Aorta (tissue), 5 donors: ENCODE measurements around the gene XDH. TPM values are rescaled to one million over a fixed set of nuclear protein-coding genes. Genes with fewer than 3 reads are reported as not detected.

ENCODE experiments used
- ATAC-seq: fragments of 200-7000 bp; cut with Tn5 transposase; one replicate; pipeline ENCODE4 v1.9.1; 2022; ENCODE audit warnings: moderate library complexity; ENCODE audit not compliant: low FRiP score
- DNase-seq, 2 donors: peaks; one replicate each; pipeline ENCODE4 v3.0.0-alpha.2; 2020
- H3K27ac ChIP-seq, 2 donors: one replicate each; pipeline ENCODE4 v1.5.1; 2013; ENCODE audit warnings: low read length in 2 of 2, mild to moderate bottlenecking in 2 of 2, moderate library complexity in 2 of 2, control low read depth in 1 of 2, inconsistent platforms in 1 of 2, low read depth in 1 of 2
- H3K27me3 ChIP-seq, 2 donors: one replicate each; pipeline ENCODE4 v1.6.1; 2013; ENCODE audit warnings: control low read depth in 1 of 2, low read length in 1 of 2, mild to moderate bottlenecking in 1 of 2, moderate library complexity in 1 of 2; ENCODE audit not compliant: insufficient read depth in 2 of 2, control insufficient read depth in 1 of 2
- H3K36me3 ChIP-seq, 2 donors: one replicate each; pipeline ENCODE4 v1.6.1; 2013; ENCODE audit warnings: control low read depth in 1 of 2, low read length in 1 of 2, mild to moderate bottlenecking in 1 of 2; ENCODE audit not compliant: insufficient read depth in 2 of 2, control insufficient read depth in 1 of 2
- H3K4me1 ChIP-seq, 2 donors: one replicate each; pipeline ENCODE4 v1.6.1; 2013; ENCODE audit warnings: low read length in 2 of 2, control low read depth in 1 of 2, mild to moderate bottlenecking in 1 of 2, moderate library complexity in 1 of 2; ENCODE audit not compliant: insufficient read depth in 2 of 2, control insufficient read depth in 1 of 2
- H3K4me3 ChIP-seq, 2 donors: one replicate each; pipeline ENCODE4 v1.5.1; 2013; ENCODE audit warnings: low read length in 2 of 2, control low read depth in 1 of 2, mild to moderate bottlenecking in 1 of 2
- H3K9me3 ChIP-seq: one replicate; pipeline ENCODE4 v1.6.1; 2013; ENCODE audit warnings: mild to moderate bottlenecking, low read length; ENCODE audit not compliant: control insufficient read depth
- WGBS, 2 donors: extraction: QIAGEN DNeasy Blood & Tissue Kit; methylation state at CpG; one replicate each; pipeline ENCODE4 v1.1.7; 2013; 5-methylcytosine and 5-hydroxymethylcytosine counted together
- intact Hi-C, 2 donors: fragments of 100-400 bp; cut with DNase I; formaldehyde crosslinking; loops; one replicate each; pipeline versions ENCODE4 v1.14.2 to v1.15.0; 2022
- polyA plus RNA-seq, 2 donors: library from polyadenylated mRNA; stranded (reverse); fragments of 200-250 nt; gene quantifications; one replicate each; pipeline ENCODE4 v1.2.3, GENCODE V29; 2013
- total RNA-seq, 2 donors: library from RNA; stranded (reverse); fragmentation: NEBNext Ultra II Directional; extraction: Animal tissue kit (Norgen Biotek cat#: 25700); gene quantifications; one replicate each; pipeline ENCODE4 v1.2.1, GENCODE V29; 2021
- donor health status: healthy with polysubstance abuse.
- donor health status: Bipolar disorder and iron deficiency.
- donor health status: DM: no; HTN: no; CAD: no.
- donor health status: DM: no; HTN: no; CAD: no.
- donor health status: DM: yes; HTN: yes; CAD: no.

The XDH gene
- total and polyA plus RNA-seq, 4 donors = 0.03 to 5.0 TPM; not detected in 2

- Histone ChIP-seq H3K27me3 (no peaks in the 10 kb centered on the region), H3K4me1 (no peaks in the 10 kb centered on the region), H3K36me3 (no peaks in the 10 kb centered on the region), H3K27ac (no peak overlapping the region), H3K4me3 (no peak overlapping the region), H3K9me3 (no peaks in the 10 kb centered on the region)
- WGBS, 2 donors = 79 to 81% methylated on average over 5 of the region's 5 CpGs
- intact Hi-C loops = no loop called here
- no peak for DNase-seq
- ATAC-seq = no peak
Measured at GRCh38 chr2:31429759-31430438, 15.4 kb upstream of the XDH start.

DNA sequence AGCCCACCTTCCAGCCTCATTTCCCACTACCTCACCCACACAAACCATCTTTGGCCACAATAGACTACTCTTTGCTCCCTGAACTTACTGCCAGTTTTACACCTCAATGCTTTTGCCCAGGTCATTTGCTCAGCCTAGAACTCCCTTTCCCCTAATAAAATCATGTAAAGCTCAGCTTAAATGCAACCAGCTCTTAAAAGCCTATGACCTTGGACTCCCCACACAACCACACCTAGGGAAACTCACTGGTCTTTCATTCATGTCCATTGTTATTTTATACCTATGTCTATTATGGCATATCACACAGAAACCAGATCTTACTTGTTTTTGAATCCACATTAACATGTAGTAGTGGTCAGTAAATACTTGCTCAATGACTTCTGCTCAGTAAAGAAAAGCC, 14.5 kb upstream of the XDH start:
- Histone ChIP-seq H3K4me1 (no peaks in the 10 kb centered on the region), H3K36me3 (no peaks in the 10 kb centered on the region), H3K9me3 (no peaks in the 10 kb centered on the region), H3K4me3 (no peak overlapping the region), H3K27me3 (no peaks in the 10 kb centered on the region), H3K27ac (no peak overlapping the region)
- DNase-seq (no peak), ATAC-seq (no peak)
- intact Hi-C loops = no loop called here

- no peaks in the 10 kb centered on the region for H3K4me1 ChIP-seq
- no peaks in the 10 kb centered on the region for H3K27me3 ChIP-seq
- 77 to 83% methylated on average over 4 of the region's 4 CpGs for WGBS, 2 donors
- DNase-seq (no peak), ATAC-seq (no peak)
- no peak overlapping the region for H3K4me3 ChIP-seq
- no peak overlapping the region for H3K27ac ChIP-seq
- H3K36me3 ChIP-seq = no peaks in the 10 kb centered on the region
- intact Hi-C loops = no loop called here
- no peaks in the 10 kb centered on the region for H3K9me3 ChIP-seq
Measured at GRCh38 chr2:31428001-31428418, 13.5 kb upstream of the XDH start.

- intact Hi-C loops = no loop called here
- Histone ChIP-seq H3K27ac (no peak overlapping the region), H3K36me3 (no peaks in the 10 kb centered on the region), H3K4me1 (no peaks in the 10 kb centered on the region), H3K4me3 (no peak overlapping the region), H3K27me3 (no peaks in the 10 kb centered on the region), H3K9me3 (no peaks in the 10 kb centered on the region)
- DNase-seq (no peak), ATAC-seq (no peak)
- 90% methylated on average over 8 of the region's 8 CpGs for WGBS, 2 donors
Measured at GRCh38 chr2:31426096-31426495, 11.6 kb upstream of the XDH start.

GRCh38 chr2:31421634-31422033, 7.1 kb upstream of the XDH start:
- no peaks in the 10 kb centered on the region for H3K36me3 ChIP-seq
- intact Hi-C loops = no loop called here
- H3K4me3 ChIP-seq = no peak overlapping the region
- 89 to 90% methylated on average over 3 of the region's 3 CpGs for WGBS, 2 donors
- no peak for DNase-seq
- peaks cover 3% of the 10 kb centered on the region for H3K9me3 ChIP-seq
- H3K27me3 ChIP-seq = no peaks in the 10 kb centered on the region
- ATAC-seq = no peak
- H3K27ac ChIP-seq = no peak overlapping the region
- no peaks in the 10 kb centered on the region for H3K4me1 ChIP-seq

GRCh38 chr2:31420936-31421335, 6.4 kb upstream of the XDH start:
- DNase-seq (no peak), ATAC-seq (no peak)
- intact Hi-C loops = no loop called here
- H3K4me3 ChIP-seq = no peak overlapping the region
- 74 to 78% methylated on average over 1 of the region's 1 CpG for WGBS, 2 donors
- H3K27ac ChIP-seq = no peak overlapping the region
- no peaks in the 10 kb centered on the region for H3K27me3 ChIP-seq
- H3K9me3 ChIP-seq = peaks cover 3% of the 10 kb centered on the region
- H3K4me1 ChIP-seq = no peaks in the 10 kb centered on the region
- no peaks in the 10 kb centered on the region for H3K36me3 ChIP-seq

DNA sequence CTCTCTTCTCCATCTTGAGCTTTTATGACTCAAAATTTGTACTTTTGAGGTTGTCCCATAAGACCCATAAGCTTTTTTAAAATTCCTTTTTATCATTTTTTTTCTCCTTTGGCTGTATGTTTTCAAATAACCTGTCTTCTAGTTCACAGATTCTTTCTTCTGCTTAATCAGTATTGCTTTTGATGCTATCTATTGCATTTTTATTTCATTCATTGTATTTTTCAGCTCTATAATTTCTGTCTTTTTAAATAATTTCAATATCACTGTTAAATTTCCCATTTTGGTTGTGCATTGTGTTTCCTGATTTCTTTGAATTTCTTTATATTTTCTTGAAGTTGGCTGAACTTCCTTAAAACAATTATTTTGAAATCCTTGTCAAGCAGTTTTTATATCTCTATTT, 4.8 kb upstream of the XDH start:
- intact Hi-C loops = no loop called here
- H3K36me3 ChIP-seq = no peaks in the 10 kb centered on the region
- H3K4me1 ChIP-seq = no peaks in the 10 kb centered on the region
- ATAC-seq = no peak
- no peaks in the 10 kb centered on the region for H3K27me3 ChIP-seq
- H3K9me3 ChIP-seq = peaks cover 3% of the 10 kb centered on the region
- no peak for DNase-seq
- H3K4me3 ChIP-seq = no peak overlapping the region
- H3K27ac ChIP-seq = no peak overlapping the region

GRCh38 chr2:31415421-31415820, 879 bp upstream of the XDH start:
- Histone ChIP-seq H3K27me3 (no peaks in the 10 kb centered on the region), H3K36me3 (no peaks in the 10 kb centered on the region), H3K4me1 (no peaks in the 10 kb centered on the region), H3K9me3 (peaks cover 3% of the 10 kb centered on the region), H3K27ac (no peak overlapping the region), H3K4me3 (no peak overlapping the region)
- intact Hi-C loops = no loop called here
- WGBS, 2 donors = 48 to 57% methylated on average over 2 of the region's 2 CpGs
- no peak for DNase-seq
- no peak for ATAC-seq

GRCh38 chr2:31413862-31414550, 536 bp downstream of the XDH start:
- no peak overlapping the region for H3K27ac ChIP-seq
- WGBS, 2 donors = 65 to 69% methylated on average over 5 of the region's 5 CpGs
- DNase-seq = no peak

More at GRCh38 chr2:31413862-31414550, 536 bp downstream of the XDH start:
- no peak for ATAC-seq
- intact Hi-C loops = no loop called here
- no peaks in the 10 kb centered on the region for H3K27me3 ChIP-seq
- H3K36me3 ChIP-seq = no peaks in the 10 kb centered on the region
- no peaks in the 10 kb centered on the region for H3K4me1 ChIP-seq
- H3K4me3 ChIP-seq = no peak overlapping the region
- no peaks in the 10 kb centered on the region for H3K9me3 ChIP-seq
